HG03378 (cell line): ENCODE measurements around the gene SUN2.

Source experiments
- ATAC-seq: cut with Tn5 transposase; IDR thresholded peaks from one replicate; pipeline ENCODE4 v1.9.1; 2021; ENCODE audit warnings: mild to moderate bottlenecking, moderate library complexity; ENCODE audit not compliant: unreplicated experiment

SUN2 gene

GRCh38 chr22:38737302-38738060, 18.3 kb downstream of the SUN2 start:
- no peak for ATAC-seq

DNA sequence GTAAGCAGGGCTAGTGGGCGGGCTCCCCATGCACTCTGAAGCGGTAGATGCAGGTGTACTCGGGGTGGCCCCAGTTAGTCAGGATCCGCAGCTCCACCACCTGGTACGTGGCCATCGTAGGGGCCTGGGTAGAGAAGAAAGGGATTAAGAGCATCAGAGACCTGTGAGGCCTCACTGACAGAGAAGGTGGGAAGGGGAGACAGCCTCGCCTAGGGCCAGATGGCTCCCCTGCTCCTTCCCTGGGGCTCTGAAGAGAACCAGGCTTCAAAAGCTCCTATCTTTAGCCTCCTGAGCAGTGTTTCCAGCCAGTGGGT, 19.6 kb downstream of the SUN2 start:
- ATAC-seq: no peak

DNA sequence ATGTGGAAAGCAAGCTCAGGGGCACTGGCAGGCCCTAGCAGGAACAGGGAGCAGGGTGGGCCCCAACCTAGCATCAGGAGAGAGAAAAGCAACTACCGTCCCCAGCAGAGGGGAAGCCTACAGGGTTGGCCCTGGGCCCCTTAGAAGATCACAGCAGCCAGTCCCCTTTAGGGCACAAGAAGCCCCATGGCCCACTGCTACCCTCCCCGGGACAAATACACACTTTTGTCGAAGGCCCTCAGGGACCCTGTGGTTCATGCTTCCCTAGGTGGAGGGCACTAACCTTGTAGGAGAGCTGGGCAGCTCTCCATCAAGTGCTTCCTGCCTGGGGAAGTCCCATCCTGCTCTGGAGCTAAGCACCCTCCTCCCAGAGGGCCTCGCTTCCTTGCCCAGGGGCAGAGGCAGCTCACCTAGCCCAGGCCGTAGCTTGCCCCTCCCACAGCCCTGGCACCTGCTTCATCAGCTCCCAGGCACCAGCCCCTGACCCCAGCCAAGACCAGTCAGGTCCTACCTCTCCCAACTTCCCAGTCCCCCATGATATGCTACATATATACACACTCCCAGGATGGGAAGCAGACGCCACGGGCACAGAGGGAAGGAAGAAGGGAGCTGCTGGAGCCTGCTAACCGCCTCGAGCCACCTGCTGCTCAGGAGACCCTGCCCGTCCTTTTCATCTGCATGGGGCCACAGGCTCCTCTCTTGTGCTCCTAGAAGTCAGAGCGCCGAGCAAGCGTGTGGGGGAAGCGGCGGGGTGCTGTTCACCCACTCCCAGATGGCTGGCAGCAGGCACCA, 20.1 kb downstream of the SUN2 start:
- no peak for ATAC-seq

DNA sequence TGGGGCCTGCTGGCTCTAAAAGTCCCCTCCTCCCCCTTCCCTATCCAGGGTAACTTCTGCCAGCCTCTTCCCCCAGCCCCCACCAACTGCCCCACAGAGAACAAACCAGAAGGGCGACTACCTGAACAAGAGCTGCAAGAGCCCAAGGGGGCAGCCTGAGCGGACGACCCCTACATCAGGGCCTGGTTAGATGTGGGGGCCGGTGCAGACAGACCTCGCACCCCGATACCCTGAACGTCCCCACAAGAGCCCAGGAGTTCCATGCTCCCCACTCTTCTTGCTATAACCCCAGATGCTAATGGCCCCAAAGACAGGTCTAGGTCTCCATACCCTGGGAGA, 20.7 kb downstream of the SUN2 start:
- no peak for ATAC-seq

DNA sequence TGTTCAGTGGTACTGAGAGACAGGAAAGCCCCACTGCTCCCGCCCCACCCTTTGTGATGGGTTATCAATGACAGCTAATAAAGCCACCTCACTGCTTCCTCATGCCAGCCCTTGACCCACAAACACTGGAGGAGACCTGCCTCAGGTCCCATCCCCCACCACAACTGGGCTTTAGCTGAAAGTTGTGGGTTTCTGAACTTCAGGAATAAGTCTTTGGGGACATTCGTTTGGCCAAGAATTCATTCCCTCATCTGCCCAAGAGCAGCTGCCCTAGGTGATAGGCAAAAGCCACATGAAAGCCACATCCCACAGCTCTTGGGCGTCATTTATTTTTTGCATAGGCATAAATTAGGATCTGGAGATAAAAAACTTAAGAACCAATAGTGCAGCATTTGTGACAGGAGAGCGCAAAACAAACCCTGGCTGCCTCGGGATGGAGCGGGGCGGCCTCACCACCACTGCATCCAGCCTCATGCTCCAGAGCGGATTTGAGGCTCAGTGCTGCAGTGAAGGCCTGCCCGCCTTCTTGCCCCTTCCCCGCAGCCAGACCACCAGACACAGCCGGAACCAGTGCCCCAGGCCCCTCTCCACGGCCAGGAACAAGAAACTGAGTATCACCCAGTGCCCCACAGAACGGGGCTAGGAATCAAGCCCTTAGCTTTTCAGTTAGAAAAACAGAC, 21.2 kb downstream of the SUN2 start:
- no peak for ATAC-seq

GRCh38 chr22:38733724-38734381, 21.9 kb downstream of the SUN2 start:
- no peak for ATAC-seq

DNA sequence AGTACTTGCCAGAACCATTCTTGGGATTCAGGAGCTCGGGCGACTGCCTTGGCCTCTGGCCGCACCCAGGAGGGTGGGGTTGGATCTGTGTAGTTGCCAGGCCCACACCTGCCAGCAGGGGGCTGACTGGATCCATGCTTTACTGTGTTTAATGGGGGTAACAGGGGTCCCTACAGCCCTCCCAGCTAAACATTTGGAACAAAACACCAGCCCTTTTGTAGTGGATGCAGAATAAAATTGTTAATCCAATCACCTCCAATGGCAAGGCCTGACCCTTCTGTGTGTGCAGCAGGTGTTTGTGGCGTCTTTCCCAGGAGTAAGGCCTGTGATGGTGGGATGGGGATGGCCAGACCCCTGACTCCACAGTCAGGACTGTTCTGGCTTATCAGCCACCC, 22.5 kb downstream of the SUN2 start:
- no peak for ATAC-seq

- no peak for ATAC-seq
Measured at GRCh38 chr22:38732251-38732815, 23.5 kb downstream of the SUN2 start.

GRCh38 chr22:38731703-38732161, 24.1 kb downstream of the SUN2 start:
- ATAC-seq: no peak

DNA sequence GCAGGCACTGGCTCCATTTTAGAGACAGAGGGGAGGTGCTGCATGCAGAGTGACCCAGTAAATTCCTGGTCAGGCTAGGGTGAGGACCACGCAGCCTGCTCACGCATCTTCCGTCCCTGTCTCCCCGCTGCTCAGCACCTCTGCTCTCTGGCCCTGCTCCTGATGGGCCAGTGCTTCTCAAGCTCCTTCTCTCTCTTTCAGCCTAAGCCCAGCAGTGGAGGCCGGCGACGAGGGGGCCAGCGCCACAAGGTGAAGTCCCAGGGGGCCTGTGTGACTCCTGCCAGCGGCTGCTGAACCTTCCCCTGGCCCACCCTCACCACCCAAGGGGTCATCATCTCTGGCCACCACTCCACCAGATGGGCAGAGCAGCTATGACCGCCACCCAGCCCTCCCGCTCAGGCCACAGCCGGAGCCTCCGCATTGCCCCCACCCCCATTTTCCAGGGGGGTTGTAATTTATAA, 25.4 kb downstream of the SUN2 start:
- no peak for ATAC-seq

DNA sequence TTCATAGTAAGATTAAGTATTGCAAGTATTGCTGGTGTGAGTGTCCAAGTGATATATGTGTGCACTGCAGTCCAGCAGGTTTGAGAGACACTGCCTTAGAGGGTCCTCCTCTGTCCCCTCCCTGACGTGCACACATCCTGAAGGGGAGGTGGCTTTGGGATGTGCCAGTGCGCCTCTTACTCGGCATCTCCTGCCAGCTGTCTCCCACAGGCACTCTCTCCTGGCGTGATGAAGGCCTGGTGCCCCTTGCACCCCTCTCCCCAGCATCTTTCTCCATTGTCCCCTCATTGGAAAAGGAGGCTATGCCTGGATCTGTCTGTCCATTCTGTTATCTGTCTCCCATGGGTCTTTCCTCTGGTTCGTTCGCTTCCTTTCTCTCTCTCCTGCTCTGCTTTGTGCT, 25.9 kb downstream of the SUN2 start:
- ATAC-seq: no peak

GRCh38 chr22:38728871-38729796, 26.7 kb downstream of the SUN2 start:
- no peak for ATAC-seq

DNA sequence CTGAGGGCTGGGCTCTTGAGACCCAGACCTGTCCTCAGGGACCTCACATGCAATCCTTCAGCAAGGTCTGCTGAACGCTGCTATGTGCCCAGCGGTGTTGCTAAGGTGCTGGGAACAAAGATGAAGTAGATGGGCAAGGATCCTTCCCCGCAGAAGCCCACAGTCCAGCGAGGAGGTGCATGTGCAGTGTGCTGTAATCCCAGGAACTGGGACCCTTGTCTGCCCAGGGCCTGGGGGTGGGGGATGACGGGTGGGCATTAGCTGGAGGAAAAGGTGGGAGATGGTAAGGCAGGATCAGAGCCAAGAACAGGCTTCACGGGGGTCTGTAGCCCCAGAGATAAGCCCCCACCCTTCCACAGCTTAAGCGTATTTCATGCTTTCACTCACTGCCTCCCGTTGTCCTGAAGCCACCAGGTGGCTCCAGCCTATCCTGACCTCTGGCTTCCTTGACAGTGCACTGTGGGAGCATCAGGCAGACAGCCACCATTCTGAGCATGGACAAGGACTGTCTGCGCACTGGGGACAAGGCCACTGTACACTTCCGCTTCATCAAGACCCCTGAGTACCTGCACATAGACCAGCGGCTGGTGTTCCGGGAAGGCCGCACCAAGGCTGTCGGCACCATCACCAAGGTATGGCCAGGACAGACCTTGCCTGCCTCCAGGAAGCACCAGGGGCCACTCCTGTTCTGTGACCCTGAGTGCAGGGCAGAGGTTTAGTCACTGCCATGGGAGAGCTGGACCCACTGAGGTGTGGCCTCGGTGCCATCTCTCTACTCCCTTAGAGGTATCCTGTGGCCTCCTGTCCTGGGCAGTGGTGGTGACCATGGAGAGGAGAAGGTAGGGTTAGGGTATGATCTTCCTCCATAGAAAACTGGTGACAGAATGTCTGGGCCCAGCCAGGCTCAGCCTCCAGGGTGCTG, 28.0 kb downstream of the SUN2 start:
- no peak for ATAC-seq

- ATAC-seq: no peak
Measured at GRCh38 chr22:38727123-38727522, 28.7 kb downstream of the SUN2 start.

GRCh38 chr22:38725900-38726655, 29.7 kb downstream of the SUN2 start:
- no peak for ATAC-seq

DNA sequence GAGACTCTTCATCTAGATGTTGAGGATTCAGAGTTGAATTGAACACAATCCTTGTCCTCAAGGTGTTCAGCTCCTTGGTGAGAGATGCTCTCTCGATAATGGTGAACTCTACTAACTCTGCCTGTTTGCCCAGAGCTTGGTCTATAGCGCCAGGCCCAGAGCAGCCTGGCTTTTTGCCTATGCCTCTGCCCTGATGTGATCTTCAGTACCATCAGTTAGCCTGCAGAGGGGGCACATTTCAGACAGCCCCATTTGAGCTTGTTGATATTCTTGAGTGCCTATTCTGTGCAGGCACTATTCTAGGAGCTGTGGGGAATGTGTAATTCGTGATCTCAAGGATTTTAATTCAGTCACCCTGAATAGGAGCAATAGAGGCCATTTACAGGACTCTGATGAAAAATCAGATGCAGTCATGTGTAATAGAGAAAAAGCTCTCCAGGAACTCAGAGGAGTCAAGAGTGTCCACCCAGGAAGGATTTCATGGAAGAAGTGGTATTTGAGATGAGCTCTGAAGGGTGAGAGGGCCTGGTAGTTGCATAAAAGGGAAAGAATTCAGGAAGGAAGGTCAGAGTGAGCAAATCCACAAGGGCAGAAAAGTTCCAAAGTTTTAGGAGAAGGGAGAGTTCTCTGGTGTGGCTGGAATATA, 30.7 kb downstream of the SUN2 start:
- ATAC-seq: no peak

DNA sequence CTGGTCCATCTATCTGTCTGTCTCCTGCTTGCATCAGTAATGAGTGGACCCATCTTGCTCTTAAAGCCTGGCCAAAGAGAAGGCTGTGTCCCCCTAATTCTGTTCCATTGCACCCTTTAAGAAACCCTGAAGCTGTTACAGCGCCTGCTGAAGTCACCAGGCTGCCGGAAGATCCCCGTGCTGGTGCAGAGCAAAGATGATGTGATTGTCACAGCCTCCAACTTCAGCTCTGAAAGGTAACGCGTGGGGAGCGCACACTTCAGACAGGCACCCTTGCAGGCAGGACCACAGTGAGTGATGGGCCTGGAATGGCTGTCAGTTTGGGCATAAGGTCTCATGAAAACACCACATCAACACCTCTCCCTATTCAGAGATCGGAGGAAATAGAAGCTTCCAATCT, 31.6 kb downstream of the SUN2 start:
- ATAC-seq: no peak

GRCh38 chr22:38721551-38721950, 34.2 kb downstream of the SUN2 start:
- ATAC-seq: no peak
